ENCODE data around the gene MTMR2.

MTMR2 gene

GRCh38 chr11:95917193-95918036, 6.5 kb downstream of the MTMR2 start:
- no peak for DNase-seq

- no peak for DNase-seq
Measured at GRCh38 chr11:95916049-95916448, 7.9 kb downstream of the MTMR2 start.

- no peak for DNase-seq
Measured at GRCh38 chr11:95915051-95915450, 8.9 kb downstream of the MTMR2 start.

GRCh38 chr11:95913830-95914615, 9.9 kb downstream of the MTMR2 start:
- DNase-seq, result no peak

- no peak for DNase-seq
Measured at GRCh38 chr11:95912902-95913560, 10.9 kb downstream of the MTMR2 start.

- no peak for DNase-seq
Measured at GRCh38 chr11:95911369-95911759, 12.5 kb downstream of the MTMR2 start.

- no peak for DNase-seq
Measured at GRCh38 chr11:95910638-95911368, 13.1 kb downstream of the MTMR2 start.

- no peak for DNase-seq
Measured at GRCh38 chr11:95908826-95909225, 15.1 kb downstream of the MTMR2 start.

- DNase-seq, result no peak
Measured at GRCh38 chr11:95907476-95907875, 16.4 kb downstream of the MTMR2 start.

GRCh38 chr11:95904009-95904650, 19.8 kb downstream of the MTMR2 start:
- no peak for DNase-seq

- DNase-seq, result no peak
Measured at GRCh38 chr11:95898782-95899181, 25.1 kb downstream of the MTMR2 start.

- no peak for DNase-seq
Measured at GRCh38 chr11:95897731-95898130, 26.2 kb downstream of the MTMR2 start.

- no peak for DNase-seq
Measured at GRCh38 chr11:95895815-95896214, 28.1 kb downstream of the MTMR2 start.

GRCh38 chr11:95892892-95893570, 30.9 kb downstream of the MTMR2 start:
- DNase-seq, result no peak

GRCh38 chr11:95892492-95892891, 31.4 kb downstream of the MTMR2 start:
- no peak for DNase-seq

- DNase-seq, result no peak
Measured at GRCh38 chr11:95891423-95892170, 32.3 kb downstream of the MTMR2 start.

- no peak for DNase-seq
Measured at GRCh38 chr11:95888852-95889251, 35.1 kb downstream of the MTMR2 start.

- DNase-seq, result no peak
Measured at GRCh38 chr11:95888439-95888838, 35.5 kb downstream of the MTMR2 start.

- DNase-seq, result no peak
Measured at GRCh38 chr11:95886462-95886861, 37.4 kb downstream of the MTMR2 start.

- no peak for DNase-seq
Measured at GRCh38 chr11:95884802-95885201, 39.1 kb downstream of the MTMR2 start.

- no peak for DNase-seq
Measured at GRCh38 chr11:95884376-95884775, 39.5 kb downstream of the MTMR2 start.
